Prostate gland (tissue), 2 donors: ENCODE measurements around the gene SREBF1.

ENCODE experiments used
- POLR2A ChIP-seq: fragments of 450-650 bp; IDR thresholded peaks from one replicate; pipeline ENCODE4 v1.6.1; 2016; ENCODE audit warnings: antibody characterized with exemption, mild to moderate bottlenecking
- TF ChIP-seq, protein P1 (sequence below), 4 experiments: fragments of 200-600 bp in 2 of 4; fragments of 450-650 bp in 2 of 4; sonication (generic) in 2 of 4; IDR thresholded peaks; 1 replicate in 3 of 4; 2 replicates in 1 of 4; pipeline ENCODE4 v1.5.1; 2016 to 2019; ENCODE audit warnings: antibody characterized with exemption in 4 of 4, mild to moderate bottlenecking in 2 of 4, moderate library complexity in 2 of 4

DNA sequence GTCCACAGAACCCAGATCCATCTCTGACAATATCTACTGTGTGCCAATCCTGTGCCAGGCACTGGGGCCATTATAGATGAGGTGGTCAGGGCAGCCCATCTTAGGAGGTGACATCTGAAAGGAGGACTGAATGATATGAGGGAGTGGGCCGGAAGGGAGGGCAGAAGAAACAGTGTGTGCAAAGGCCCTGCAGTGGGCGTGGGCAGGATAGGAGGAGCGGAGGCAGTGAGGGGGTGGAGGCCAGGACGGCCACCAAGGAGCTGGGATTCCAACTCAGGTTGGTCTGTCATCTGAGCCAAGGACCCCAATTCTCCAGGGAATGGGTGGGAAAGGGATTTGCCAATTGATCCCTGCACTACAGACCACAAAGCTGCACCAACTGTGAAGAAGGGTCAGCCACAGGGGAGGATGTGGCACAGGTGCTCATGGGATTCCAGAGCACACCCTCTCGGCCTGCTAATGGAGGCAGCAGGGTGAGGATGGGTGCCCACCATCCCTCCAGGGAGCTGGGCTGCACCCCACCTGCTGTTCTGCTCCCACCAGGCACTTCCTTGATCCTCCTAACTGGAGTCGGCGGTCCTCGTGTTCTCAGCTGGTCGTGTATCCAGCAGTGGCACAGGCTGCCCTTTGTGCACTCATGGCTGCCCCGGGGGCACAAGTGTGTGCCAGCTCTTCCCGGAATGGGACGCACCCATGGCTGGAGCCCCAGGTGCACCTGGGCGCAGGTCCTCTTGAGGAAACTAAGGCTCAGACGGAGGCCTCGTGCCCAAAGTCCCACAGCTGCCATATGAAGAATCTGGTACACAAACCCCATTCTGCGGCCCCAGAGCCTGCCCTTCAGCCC is 9.6 kb downstream of the SREBF1 start:
- TF ChIP-seq, protein P1, sequence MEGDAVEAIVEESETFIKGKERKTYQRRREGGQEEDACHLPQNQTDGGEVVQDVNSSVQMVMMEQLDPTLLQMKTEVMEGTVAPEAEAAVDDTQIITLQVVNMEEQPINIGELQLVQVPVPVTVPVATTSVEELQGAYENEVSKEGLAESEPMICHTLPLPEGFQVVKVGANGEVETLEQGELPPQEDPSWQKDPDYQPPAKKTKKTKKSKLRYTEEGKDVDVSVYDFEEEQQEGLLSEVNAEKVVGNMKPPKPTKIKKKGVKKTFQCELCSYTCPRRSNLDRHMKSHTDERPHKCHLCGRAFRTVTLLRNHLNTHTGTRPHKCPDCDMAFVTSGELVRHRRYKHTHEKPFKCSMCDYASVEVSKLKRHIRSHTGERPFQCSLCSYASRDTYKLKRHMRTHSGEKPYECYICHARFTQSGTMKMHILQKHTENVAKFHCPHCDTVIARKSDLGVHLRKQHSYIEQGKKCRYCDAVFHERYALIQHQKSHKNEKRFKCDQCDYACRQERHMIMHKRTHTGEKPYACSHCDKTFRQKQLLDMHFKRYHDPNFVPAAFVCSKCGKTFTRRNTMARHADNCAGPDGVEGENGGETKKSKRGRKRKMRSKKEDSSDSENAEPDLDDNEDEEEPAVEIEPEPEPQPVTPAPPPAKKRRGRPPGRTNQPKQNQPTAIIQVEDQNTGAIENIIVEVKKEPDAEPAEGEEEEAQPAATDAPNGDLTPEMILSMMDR (IDR thresholded peaks at IDR 0.05) = no peak
- TF ChIP-seq POLR2A = no peak
